Measurements from ENCODE around the gene POLRMT. TPM values are rescaled to one million over a fixed set of nuclear protein-coding genes. Genes with fewer than 3 reads are reported as not detected.

The POLRMT gene
- total and polyA plus RNA-seq, 2 experiments from 2014 or later = 98.0 to 148 TPM

- TF ChIP-seq ZNF462 (CRISPR knock-in tag; IDR thresholded peaks at IDR 0.05) (no peak), EZH2phosphoT487 (IDR thresholded peaks at IDR 0.05; ENCODE audit: unreplicated experiment) (no peak)
Observed at GRCh38 chr19:574658-575526, 58.4 kb downstream of the POLRMT start (continued).

GRCh38 chr19:573519-573825, 59.9 kb downstream of the POLRMT start:
- DNase-seq (ENCODE audit: low spot score) (peak; percentile 9), ATAC-seq (no peak)
- Histone ChIP-seq H4K20me1 (replicated peaks; ENCODE audit: insufficient read depth) (peaks cover 41% of the 10 kb centered on the region), H3K27me3 (ENCODE audit: insufficient read depth) (no peaks in the 10 kb centered on the region), H3K9me2 (ENCODE audit: insufficient read depth) (no peaks in the 10 kb centered on the region), H3K4me1 (ENCODE audit: insufficient read depth) (peaks cover 18% of the 10 kb centered on the region), H3K36me3 (ENCODE audit: insufficient read depth) (no peaks in the 10 kb centered on the region), H3K27ac (ENCODE audit: low read depth) (peak overlapping the region; percentile 51; the same call in 1 of the 2 replicates), H3K4me2 (peak overlapping the region; percentile 100), H3F3A (replicated peaks; ENCODE audit: low read depth) (peaks cover 15% of the 10 kb centered on the region), H2AFZ (no peak overlapping the region), H3K79me2 (replicated peaks; ENCODE audit: insufficient read depth) (peaks cover 61% of the 10 kb centered on the region), H3K4me3 (peak overlapping the region; percentile 96)
- peaks cover 29% of the 10 kb centered on the region for H3K4me1 Mint-ChIP-seq
- peaks cover 16% of the 10 kb centered on the region for H3K9me3 Mint-ChIP-seq
- H3K36me3 Mint-ChIP-seq (ENCODE audit: low read depth) = peaks cover 33% of the 10 kb centered on the region
- no peak for TF ChIP-seq EZH2 (IDR thresholded peaks at IDR 0.05; ENCODE audit: low read depth, unreplicated experiment)
- peak overlapping the region; percentile 90 for H3K4me3 Mint-ChIP-seq
- peaks cover 42% of the 10 kb centered on the region for H3K27me3 Mint-ChIP-seq (ENCODE audit: insufficient read depth, low read depth, poor library complexity)
- peak overlapping the region; percentile 75 for H3K27ac Mint-ChIP-seq
